Activated T-cell treated with anti-CD3 and anti-CD28 coated beads for 1 hour (primary cell): Measurements from ENCODE around the gene OMG.
"Not testable (repeated sequence)": the region's sequence is repeated elsewhere in the genome, so short reads cannot be mapped to it uniquely, and the experiment has no call there.

ENCODE experiments used
- DNase-seq: peaks from one replicate; pipeline ENCODE4 v3.0.0-alpha.2; 2020; ENCODE audit warnings: low read depth

The OMG gene

GRCh38 chr17:31297090-31297489 lies at the start of gene OMG:
OMG (minus strand) TSS chr17:31297239; CDS start chr17:31296331, 908 bp downstream.
- DNase-seq: no peak

- not testable (repeated sequence) for DNase-seq
These were observed 48.2 kb upstream of the OMG start for GRCh38 chr17:31345191-31345747.

- no peak for DNase-seq
These were observed 43.0 kb upstream of the OMG start for GRCh38 chr17:31339906-31340661.

- DNase-seq: no peak
These were observed 32.2 kb upstream of the OMG start for GRCh38 chr17:31329221-31329620.

- no peak for DNase-seq
These were observed 31.1 kb upstream of the OMG start for GRCh38 chr17:31328160-31328535.

GRCh38 chr17:31327534-31328159 lies 30.6 kb upstream of the OMG start:
- no peak for DNase-seq

GRCh38 chr17:31323551-31323950 lies 26.5 kb upstream of the OMG start:
- no peak for DNase-seq

GRCh38 chr17:31321966-31322365 lies 24.9 kb upstream of the OMG start:
- DNase-seq: no peak

GRCh38 chr17:31321481-31321880 lies 24.4 kb upstream of the OMG start, which contains the start of gene EVI2A:
EVI2A (minus strand) TSS chr17:31321622; CDS start chr17:31319013, 2,609 bp downstream.
- DNase-seq: peak; percentile 57

- no peak for DNase-seq
These were observed 23.8 kb upstream of the OMG start for GRCh38 chr17:31320791-31321190.

GRCh38 chr17:31320241-31320640 lies 23.2 kb upstream of the OMG start:
- no peak for DNase-seq

GRCh38 chr17:31318851-31319661 lies 22.0 kb upstream of the OMG start:
- DNase-seq: no peak

- DNase-seq: no peak
These were observed 21.3 kb upstream of the OMG start for GRCh38 chr17:31318298-31318801.

- DNase-seq: no peak
These were observed 17.7 kb upstream of the OMG start for GRCh38 chr17:31314782-31315100.

- no peak for DNase-seq
These were observed 17.1 kb upstream of the OMG start, which contains the start of gene EVI2B for GRCh38 chr17:31313982-31314781. EVI2B (minus strand) TSS chr17:31314054; CDS start chr17:31305609, 8,445 bp downstream.

GRCh38 chr17:31312223-31312622 lies 15.2 kb upstream of the OMG start:
- DNase-seq: not testable (repeated sequence)

- no peak for DNase-seq
These were observed 14.5 kb upstream of the OMG start for GRCh38 chr17:31311526-31311925.

GRCh38 chr17:31310886-31311285 lies 13.8 kb upstream of the OMG start:
- no peak for DNase-seq

GRCh38 chr17:31310260-31310659 lies 13.2 kb upstream of the OMG start:
- DNase-seq: no peak

GRCh38 chr17:31309556-31309955 lies 12.5 kb upstream of the OMG start:
- DNase-seq: no peak
